Cardiac muscle cell (in vitro differentiated cells and primary cell): ENCODE data around the gene GSE1. TPM values are rescaled to one million over a fixed set of nuclear protein-coding genes. Genes with fewer than 3 reads are reported as not detected.

Experiments
- DNase-seq, 2 donors: peaks; one replicate each; pipeline versions ENCODE4 v3.0.0 to v3.0.0-alpha.2; 2010 to 2017; ENCODE audit warnings: low read depth in 1 of 2, low spot score in 1 of 2
- H3K27ac ChIP-seq: fragments of 200-600 bp; sonication (generic); 2 replicates; pipeline ENCODE4 v1.5.1; 2016
- H3K27me3 ChIP-seq: fragments of 200-600 bp; sonication (generic); 2 replicates; pipeline ENCODE4 v1.6.0; 2016; ENCODE audit warnings: control low read depth
- H3K36me3 ChIP-seq: fragments of 200-600 bp; sonication (generic); 2 replicates; pipeline ENCODE4 v1.5.1; 2016; ENCODE audit warnings: control low read depth
- H3K4me1 ChIP-seq: fragments of 200-600 bp; sonication (generic); 2 replicates; pipeline ENCODE4 v1.8.1; 2017; ENCODE audit warnings: low read depth, mild to moderate bottlenecking, mixed run types
- H3K4me3 ChIP-seq: fragments of 200-600 bp; sonication (generic); 2 replicates; pipeline ENCODE4 v1.5.1; 2016; ENCODE audit warnings: mild to moderate bottlenecking
- H3K9me3 ChIP-seq: fragments of 200-600 bp; sonication (generic); 2 replicates; pipeline ENCODE4 v1.5.1; 2017; ENCODE audit warnings: low read depth, mild to moderate bottlenecking, control low read depth
- CTCF ChIP-seq: IDR thresholded peaks from 2 replicates; pipeline ENCODE4 v1.5.1; 2012; ENCODE audit warnings: low read depth, mild to moderate bottlenecking, low read length
- polyA plus RNA-seq: library from polyadenylated mRNA; unstranded; fragments of >200 nt; fragmentation: Nextera tagmentation; extraction: Ambion mirVana; gene quantifications from 2 replicates; pipeline ENCODE4 v1.2.1, GENCODE V29; 2016
- total RNA-seq: library from RNA; depleted of rRNA; stranded (reverse); fragments of >200 nt; gene quantifications from 2 replicates; pipeline ENCODE4 v1.2.3, GENCODE V29; 2016

The GSE1 gene
- total and polyA plus RNA-seq, 2 experiments from 2014 or later, result 48.8 to 174 TPM

GRCh38 chr16:85664580-85665372, 51.7 kb downstream of the GSE1 start:
- no peaks in the 10 kb centered on the region for H3K27me3 ChIP-seq
- peaks cover 77% of the 10 kb centered on the region for H3K36me3 ChIP-seq
- H3K4me3 ChIP-seq, result no peak overlapping the region
- peaks cover 4% of the 10 kb centered on the region for H3K4me1 ChIP-seq
- no peaks in the 10 kb centered on the region for H3K9me3 ChIP-seq
- H3K27ac ChIP-seq, result no peak overlapping the region
- no peak for TF ChIP-seq CTCF
- DNase-seq, result no peak

- Histone ChIP-seq H3K27me3 (no peaks in the 10 kb centered on the region), H3K4me1 (no peaks in the 10 kb centered on the region), H3K36me3 (peaks cover 83% of the 10 kb centered on the region), H3K4me3 (no peak overlapping the region), H3K9me3 (no peaks in the 10 kb centered on the region), H3K27ac (no peak overlapping the region)
- no peak for TF ChIP-seq CTCF
- no peak for DNase-seq
Observed at GRCh38 chr16:85665373-85665740, 52.2 kb downstream of the GSE1 start.

GRCh38 chr16:85665929-85666328, 52.8 kb downstream of the GSE1 start:
- TF ChIP-seq CTCF, result no peak
- Histone ChIP-seq H3K9me3 (no peaks in the 10 kb centered on the region), H3K4me3 (no peak overlapping the region), H3K36me3 (peaks cover 86% of the 10 kb centered on the region), H3K27ac (no peak overlapping the region), H3K4me1 (no peaks in the 10 kb centered on the region), H3K27me3 (no peaks in the 10 kb centered on the region)
- no peak for DNase-seq

GRCh38 chr16:85667261-85667660, 54.1 kb downstream of the GSE1 start:
- no peak overlapping the region for H3K27ac ChIP-seq
- no peaks in the 10 kb centered on the region for H3K4me1 ChIP-seq
- no peak overlapping the region for H3K4me3 ChIP-seq
- DNase-seq, result no peak
- no peaks in the 10 kb centered on the region for H3K27me3 ChIP-seq
- no peaks in the 10 kb centered on the region for H3K9me3 ChIP-seq
- peaks cover 84% of the 10 kb centered on the region for H3K36me3 ChIP-seq
- no peak for TF ChIP-seq CTCF

- no peak for TF ChIP-seq CTCF
- H3K4me1 ChIP-seq, result no peaks in the 10 kb centered on the region
- no peak for DNase-seq
- H3K27me3 ChIP-seq, result no peaks in the 10 kb centered on the region
- H3K9me3 ChIP-seq, result no peaks in the 10 kb centered on the region
- H3K36me3 ChIP-seq, result peaks cover 91% of the 10 kb centered on the region
- no peak overlapping the region for H3K27ac ChIP-seq
- no peak overlapping the region for H3K4me3 ChIP-seq
Observed at GRCh38 chr16:85667841-85668413, 54.8 kb downstream of the GSE1 start.
